Peyer's patch (tissue), 4 donors: Measurements from ENCODE around the gene ABCG8.

Source experiments
- POLR2A ChIP-seq, 2 donors: fragments of 450-650 bp; IDR thresholded peaks; one replicate each; pipeline ENCODE4 v1.5.1; 2017; ENCODE audit warnings: antibody characterized with exemption in 2 of 2, mild to moderate bottlenecking in 2 of 2, moderate library complexity in 2 of 2
- TF ChIP-seq, protein P1 (sequence below), 6 experiments: fragments of 450-650 bp in 4 of 6; fragments of 200-600 bp in 2 of 6; sonication (generic) in 1 of 6; IDR thresholded peaks; one replicate each; pipeline ENCODE4 v1.5.1; 2017 to 2019; ENCODE audit warnings: antibody characterized with exemption in 6 of 6, mild to moderate bottlenecking in 3 of 6, moderate library complexity in 1 of 6

DNA sequence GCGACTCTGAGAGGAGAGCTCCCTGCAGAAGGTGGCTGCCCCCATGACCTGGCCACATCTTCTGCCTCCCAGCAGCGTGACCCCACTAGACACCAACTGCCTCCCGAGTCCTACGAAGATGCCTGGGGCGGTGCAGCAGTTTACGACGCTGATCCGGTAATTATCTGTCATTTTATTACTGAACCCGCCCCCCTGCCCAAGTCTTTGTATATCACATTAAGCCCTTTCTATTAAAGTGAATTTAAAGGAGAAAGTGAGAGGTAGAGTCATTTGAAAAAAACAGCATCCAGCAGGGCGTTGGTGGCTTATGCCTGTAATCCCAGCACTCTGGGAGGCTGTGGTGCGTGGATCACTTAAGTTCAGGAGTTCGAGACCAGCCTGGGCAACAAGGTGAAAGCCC is 33.4 kb downstream of the ABCG8 start:
- TF ChIP-seq, protein P1, sequence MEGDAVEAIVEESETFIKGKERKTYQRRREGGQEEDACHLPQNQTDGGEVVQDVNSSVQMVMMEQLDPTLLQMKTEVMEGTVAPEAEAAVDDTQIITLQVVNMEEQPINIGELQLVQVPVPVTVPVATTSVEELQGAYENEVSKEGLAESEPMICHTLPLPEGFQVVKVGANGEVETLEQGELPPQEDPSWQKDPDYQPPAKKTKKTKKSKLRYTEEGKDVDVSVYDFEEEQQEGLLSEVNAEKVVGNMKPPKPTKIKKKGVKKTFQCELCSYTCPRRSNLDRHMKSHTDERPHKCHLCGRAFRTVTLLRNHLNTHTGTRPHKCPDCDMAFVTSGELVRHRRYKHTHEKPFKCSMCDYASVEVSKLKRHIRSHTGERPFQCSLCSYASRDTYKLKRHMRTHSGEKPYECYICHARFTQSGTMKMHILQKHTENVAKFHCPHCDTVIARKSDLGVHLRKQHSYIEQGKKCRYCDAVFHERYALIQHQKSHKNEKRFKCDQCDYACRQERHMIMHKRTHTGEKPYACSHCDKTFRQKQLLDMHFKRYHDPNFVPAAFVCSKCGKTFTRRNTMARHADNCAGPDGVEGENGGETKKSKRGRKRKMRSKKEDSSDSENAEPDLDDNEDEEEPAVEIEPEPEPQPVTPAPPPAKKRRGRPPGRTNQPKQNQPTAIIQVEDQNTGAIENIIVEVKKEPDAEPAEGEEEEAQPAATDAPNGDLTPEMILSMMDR (IDR thresholded peaks at IDR 0.05) = no peak
- no peak for TF ChIP-seq POLR2A (IDR thresholded peaks at IDR 0.05)
